ENCODE measurements around the gene NOLC1.

DNA sequence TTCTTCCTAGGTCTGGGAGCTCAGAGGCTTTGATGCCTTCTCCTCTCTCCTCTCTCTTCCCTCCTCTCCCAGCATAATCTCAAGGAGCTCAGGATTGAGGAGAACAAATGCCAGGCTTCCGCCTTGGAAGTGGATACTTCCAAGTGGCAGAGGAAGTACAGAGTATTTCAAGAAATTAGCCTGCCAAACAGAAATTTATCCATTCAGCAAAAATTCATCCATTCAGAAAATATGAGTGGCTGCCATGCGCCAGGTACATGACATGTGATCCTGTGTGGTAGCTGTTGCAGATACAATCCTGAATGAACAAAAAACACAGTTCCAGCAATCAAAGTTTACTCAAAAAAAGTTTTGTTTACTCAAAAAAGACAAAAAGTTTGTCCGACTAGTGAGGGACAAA, 18.4 kb downstream of the NOLC1 start:
- TF ChIP-seq RAD21 (IDR thresholded peaks at IDR 0.05; ENCODE audit: low read depth) (no peak), EP300 (IDR thresholded peaks at IDR 0.05; ENCODE audit: borderline replicate concordance) (no peak), EGR1 (IDR thresholded peaks at IDR 0.05) (no peak), CEBPB (IDR thresholded peaks at IDR 0.05) (no peak), MAX (IDR thresholded peaks at IDR 0.05) (no peak), TCF12 (IDR thresholded peaks at IDR 0.05; ENCODE audit: low read depth) (no peak), FOXM1 (IDR thresholded peaks at IDR 0.05; ENCODE audit: borderline replicate concordance, low read depth) (no peak), ZBTB7A (IDR thresholded peaks at IDR 0.05; ENCODE audit: low read depth) (no peak), REST (IDR thresholded peaks at IDR 0.05; ENCODE audit: low read depth) (no peak), CREB1 (IDR thresholded peaks at IDR 0.05; ENCODE audit: low read depth) (no peak), TEAD4 (IDR thresholded peaks at IDR 0.05) (no peak), TAF1 (IDR thresholded peaks at IDR 0.05; ENCODE audit: low read depth) (no peak)
- TF ChIP-seq, protein P1, sequence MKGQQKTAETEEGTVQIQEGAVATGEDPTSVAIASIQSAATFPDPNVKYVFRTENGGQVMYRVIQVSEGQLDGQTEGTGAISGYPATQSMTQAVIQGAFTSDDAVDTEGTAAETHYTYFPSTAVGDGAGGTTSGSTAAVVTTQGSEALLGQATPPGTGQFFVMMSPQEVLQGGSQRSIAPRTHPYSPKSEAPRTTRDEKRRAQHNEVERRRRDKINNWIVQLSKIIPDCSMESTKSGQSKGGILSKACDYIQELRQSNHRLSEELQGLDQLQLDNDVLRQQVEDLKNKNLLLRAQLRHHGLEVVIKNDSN (IDR thresholded peaks at IDR 0.05), result no peak

All from Ishikawa (cell line).